Measurements from ENCODE around the gene SEPHS2. TPM values are rescaled to one million over a fixed set of nuclear protein-coding genes. Genes with fewer than 3 reads are reported as not detected.
"Not testable (repeated sequence)": the region's sequence is repeated elsewhere in the genome, so short reads cannot be mapped to it uniquely, and the experiment has no call there.

Gene SEPHS2
- total RNA-seq, 1 experiment from 2014 or later = 52.6 TPM

GRCh38 chr16:30397056-30397455, 48.6 kb downstream of the SEPHS2 start:
- Histone ChIP-seq H3K9ac (ENCODE audit: extremely low read depth, insufficient read length, low read length) (no peak overlapping the region), H4K8ac (replicated peaks; ENCODE audit: insufficient read length, low read depth, low read length) (no peak overlapping the region), H3K4ac (ENCODE audit: low read depth, low read length) (no peak overlapping the region), H4K5ac (ENCODE audit: insufficient read length, low read depth, low read length) (no peak overlapping the region), H3K56ac (ENCODE audit: insufficient read length, low read depth, low read length) (no peak overlapping the region), H2AFZ (ENCODE audit: low read length) (no peak overlapping the region), H3K18ac (ENCODE audit: insufficient read length, low read depth, low read length) (no peak overlapping the region), H2BK15ac (ENCODE audit: low read depth, low read length) (no peak overlapping the region), H3K14ac (ENCODE audit: insufficient read depth, low read length) (no peak overlapping the region), H2BK12ac (ENCODE audit: insufficient read length, low read depth, low read length) (no peak overlapping the region), H3T11ph (ENCODE audit: low read length) (no peak overlapping the region), H3K4me2 (ENCODE audit: insufficient read depth, insufficient read length, low read length) (no peak overlapping the region), H2BK120ac (ENCODE audit: low read depth, low read length, poor library complexity, severe bottlenecking) (no peak overlapping the region), H3K79me1 (ENCODE audit: insufficient read depth, low read depth, low read length, poor library complexity, severe bottlenecking) (no peaks in the 10 kb centered on the region), H3K4me1 (ENCODE audit: insufficient read depth, low read length) (no peaks in the 10 kb centered on the region; the same call in 1 of the 2 replicates), H4K20me1 (ENCODE audit: control insufficient read depth, insufficient read depth, insufficient read length) (no peaks in the 10 kb centered on the region), H3K27me3 (ENCODE audit: insufficient read depth, low read length) (no peaks in the 10 kb centered on the region), H2BK20ac (ENCODE audit: low read depth, low read length, poor library complexity, severe bottlenecking) (no peak overlapping the region), H3K23me2 (ENCODE audit: insufficient read length, low read depth, low read length, poor library complexity, severe bottlenecking) (peaks cover 22% of the 10 kb centered on the region), H2BK5ac (ENCODE audit: insufficient read length, low read length) (no peak overlapping the region), H3K27ac (ENCODE audit: insufficient read length, low read depth, low read length) (no peak overlapping the region), H3K9me3 (ENCODE audit: control insufficient read depth, low read depth, low read length) (no peaks in the 10 kb centered on the region), H4K91ac (ENCODE audit: insufficient read length, low read depth, low read length) (no peak overlapping the region), H3K79me2 (ENCODE audit: insufficient read depth, low read length) (peaks cover 4% of the 10 kb centered on the region; the same call in 1 of the 2 replicates), H3K23ac (ENCODE audit: insufficient read length, low read depth, low read length) (no peak overlapping the region), H2AK5ac (ENCODE audit: insufficient read length, low read length) (no peak overlapping the region)
- Mint-ChIP-seq H3K4me3 (peak overlapping the region; percentile 90 to 91), H3K9me3 (no peaks in the 10 kb centered on the region; a peak in 1 of 5 replicates), H3K4me1 (peaks cover 34 to 47% of the 10 kb centered on the region in 2 experiments), H3K27me3 (ENCODE audit: low read depth) (peaks cover 2% of the 10 kb centered on the region), H3K27ac (no peak overlapping the region), H3K36me3 (ENCODE audit: insufficient read depth in 1 of 3, low read depth in 3 of 3) (peaks cover 9 to 33% (median 20%) of the 10 kb centered on the region in 3 experiments; a peak in 6 of 7 replicates)
- DNase-seq = no peak
- no CpG with 5 or more reads among the region's 4 CpGs for WGBS (ENCODE audit: extremely low coverage, insufficient read length, low lambda C conversion rate)
- no peak for TF ChIP-seq CTCF (conservative IDR thresholded peaks at IDR 0.05)

GRCh38 chr16:30396627-30397026, 49.0 kb downstream of the SEPHS2 start:
- H3K27me3 Mint-ChIP-seq (ENCODE audit: low read depth); H2BK5ac ChIP-seq (ENCODE audit: insufficient read length, low read length); H3K79me1 ChIP-seq (ENCODE audit: insufficient read depth, low read depth, low read length, poor library complexity, severe bottlenecking); H3K79me2 ChIP-seq (ENCODE audit: insufficient read depth, low read length); H2AK5ac ChIP-seq (ENCODE audit: insufficient read length, low read length); H4K8ac ChIP-seq (replicated peaks; ENCODE audit: insufficient read length, low read depth, low read length); H4K91ac ChIP-seq (ENCODE audit: insufficient read length, low read depth, low read length); H3K27ac ChIP-seq (ENCODE audit: insufficient read length, low read depth, low read length); H3K27ac Mint-ChIP-seq; DNase-seq; H3K56ac ChIP-seq (ENCODE audit: insufficient read length, low read depth, low read length); H2BK120ac ChIP-seq (ENCODE audit: low read depth, low read length, poor library complexity, severe bottlenecking); H3K9ac ChIP-seq (ENCODE audit: extremely low read depth, insufficient read length, low read length); H3K9me3 Mint-ChIP-seq; H4K20me1 ChIP-seq (ENCODE audit: control insufficient read depth, insufficient read depth, insufficient read length); H2BK15ac ChIP-seq (ENCODE audit: low read depth, low read length); H3T11ph ChIP-seq (ENCODE audit: low read length); H2AFZ ChIP-seq (ENCODE audit: low read length); H3K23ac ChIP-seq (ENCODE audit: insufficient read length, low read depth, low read length); H2BK20ac ChIP-seq (ENCODE audit: low read depth, low read length, poor library complexity, severe bottlenecking); H3K4me1 ChIP-seq (ENCODE audit: insufficient read depth, low read length); H3K14ac ChIP-seq (ENCODE audit: insufficient read depth, low read length); H3K27me3 ChIP-seq (ENCODE audit: insufficient read depth, low read length); H3K9me3 ChIP-seq (ENCODE audit: control insufficient read depth, low read depth, low read length); H4K5ac ChIP-seq (ENCODE audit: insufficient read length, low read depth, low read length); H3K18ac ChIP-seq (ENCODE audit: insufficient read length, low read depth, low read length); H2BK12ac ChIP-seq (ENCODE audit: insufficient read length, low read depth, low read length); H3K4ac ChIP-seq (ENCODE audit: low read depth, low read length): not testable (repeated sequence)
- Mint-ChIP-seq H3K4me3 (peak overlapping the region; percentile 90 to 91), H3K4me1 (peaks cover 32 to 45% of the 10 kb centered on the region in 2 experiments), H3K36me3 (ENCODE audit: insufficient read depth in 1 of 3, low read depth in 3 of 3) (peaks cover 9 to 33% (median 20%) of the 10 kb centered on the region in 3 experiments; a peak in 6 of 7 replicates)
- Histone ChIP-seq H3K4me2 (ENCODE audit: insufficient read depth, insufficient read length, low read length) (peak overlapping the region; percentile 88), H3K23me2 (ENCODE audit: insufficient read length, low read depth, low read length, poor library complexity, severe bottlenecking) (peaks cover 22% of the 10 kb centered on the region)
- no CpG with 5 or more reads among the region's 4 CpGs for WGBS (ENCODE audit: extremely low coverage, insufficient read length, low lambda C conversion rate)
